ENCODE data around the gene DGCR2. TPM values are rescaled to one million over a fixed set of nuclear protein-coding genes. Genes with fewer than 3 reads are reported as not detected.

Gene DGCR2
- total RNA-seq, 1 experiment from 2014 or later = 42.9 TPM

- ATAC-seq (no peak), DNase-seq (ENCODE audit: low read depth, low spot score) (no peak)
- no peaks in the 10 kb centered on the region for H3K79me2 ChIP-seq (ENCODE audit: insufficient read depth, low read length)
- ChIA-PET CTCF (no interaction called here), POLR2A (no interaction called here), RAD21 (ENCODE audit: low non-redundant PET in 1 of 2, low total read pairs in 2 of 2, uncharacterized antibody in 2 of 2, unreplicated experiment in 2 of 2) (no interaction called here)
- no peak overlapping the region for H2AFZ ChIP-seq (ENCODE audit: low read depth, low read length, poor library complexity, severe bottlenecking)
- no peak overlapping the region for H3K4me2 ChIP-seq (ENCODE audit: low read length)
- no TSS peak for BruUV-seq (replicated peaks)
- no peak overlapping the region for H3K9ac ChIP-seq (ENCODE audit: low read length)
- no peaks in the 10 kb centered on the region for H3K9me3 ChIP-seq (ENCODE audit: control insufficient read depth in 1 of 2, insufficient read depth in 1 of 2, low read depth in 1 of 2, low read length in 2 of 2)
- H3K27me3 ChIP-seq (ENCODE audit: insufficient read depth, low read length) = no peaks in the 10 kb centered on the region
- no peaks in the 10 kb centered on the region for H3K9me2 ChIP-seq (ENCODE audit: insufficient read depth)
- H3K36me3 ChIP-seq (ENCODE audit: control insufficient read depth in 1 of 2, insufficient read depth in 2 of 2, low read length in 2 of 2) = no peaks in the 10 kb centered on the region
- H4K20me1 ChIP-seq (ENCODE audit: insufficient read depth) = no peaks in the 10 kb centered on the region
- TF ChIP-seq RAD21 (IDR thresholded peaks at IDR 0.05; ENCODE audit: low read depth) (no peak), JUND (IDR thresholded peaks at IDR 0.05) (no peak), MAX (IDR thresholded peaks at IDR 0.05) (no peak), ZBTB33 (IDR thresholded peaks at IDR 0.05; ENCODE audit: extremely low read depth, insufficient replicate concordance, low read length) (no peak), TCF7L2 (IDR thresholded peaks at IDR 0.05; ENCODE audit: borderline replicate concordance, extremely low read depth, insufficient read depth, insufficient read length) (no peak), EGR1 (IDR thresholded peaks at IDR 0.05; ENCODE audit: low read depth) (no peak), POLR2AphosphoS5 (IDR thresholded peaks at IDR 0.05; ENCODE audit: low read depth, low read length) (no peak), ATF3 (IDR thresholded peaks at IDR 0.05) (no peak), FOSL1 (IDR thresholded peaks at IDR 0.05; ENCODE audit: low read depth) (no peak), CTCF (IDR thresholded peaks at IDR 0.05 in 2 of 3, conservative IDR thresholded peaks at IDR 0.05 in 1 of 3; ENCODE audit: borderline replicate concordance in 1 of 3, insufficient read depth in 1 of 3, low read depth in 2 of 3, low read length in 2 of 3) (no peak), CBX3 (IDR thresholded peaks at IDR 0.05; ENCODE audit: low read depth) (no peak), REST (IDR thresholded peaks at IDR 0.05; ENCODE audit: low read depth) (no peak), SIN3A (IDR thresholded peaks at IDR 0.05; ENCODE audit: low read depth) (no peak), CEBPB (IDR thresholded peaks at IDR 0.05; ENCODE audit: low read depth) (no peak)
- H3K4me3 ChIP-seq (replicated peaks in 1 of 2; ENCODE audit: low read depth in 1 of 2, low read length in 2 of 2) = no peak overlapping the region
- H3K27ac ChIP-seq (ENCODE audit: low read depth, low read length) = no peak overlapping the region
- intact Hi-C loops (cut with micrococcal nuclease) = no loop called here
- H3K4me1 ChIP-seq (ENCODE audit: control insufficient read depth in 1 of 2, insufficient read depth in 2 of 2, low read length in 2 of 2) = peaks cover 0 to 9% of the 10 kb centered on the region in 2 experiments; a peak in 2 of 4 replicates
Observed at GRCh38 chr22:18994056-18994455, 128.2 kb downstream of the DGCR2 start.
